IMR-90 (cell line): ENCODE measurements around the gene NXN. TPM values are rescaled to one million over a fixed set of nuclear protein-coding genes. Genes with fewer than 3 reads are reported as not detected.

ENCODE experiments used
- ATAC-seq: fragments of 200-7000 bp; cut with Tn5 transposase; 2 replicates; pipeline ENCODE4 v1.9.1; 2020; ENCODE audit warnings: low read depth, mild to moderate bottlenecking, moderate library complexity
- BruUV-seq: library from RNA; stranded (reverse); fragments of 400-500 nt; replicated peaks from 2 replicates; lab custom pipeline; 2021; lab: Mats Ljungman, UMichigan
- CTCF ChIA-PET: fragments of 300-600 bp; formaldehyde crosslinking; extraction: SDS; loops from one replicate; lab custom pipeline; 2021; ENCODE audit warnings: antibody characterized with exemption; lab: Yijun Ruan, JAX
- POLR2A ChIA-PET: fragments of 300-600 bp; sonication (Branson Sonifier 250); formaldehyde crosslinking; loops from one replicate; lab custom pipeline; 2022; ENCODE audit warnings: antibody characterized with exemption; ENCODE audit not compliant: unreplicated experiment; lab: Charles Lee
- DNase-seq: peaks from one replicate; pipeline ENCODE4 v3.0.0; 2013
- H2AFZ ChIP-seq: replicated peaks from 2 replicates; pipeline ENCODE3; 2013; ENCODE audit warnings: low read length, mild to moderate bottlenecking; ENCODE audit not compliant: poor library complexity
- H2AK5ac ChIP-seq: 2 replicates; pipeline ENCODE4 v1.6.1; 2013; ENCODE audit warnings: low read depth, low read length, inconsistent platforms
- H2AK9ac ChIP-seq: replicated peaks from 2 replicates; pipeline ENCODE3; 2013; ENCODE audit warnings: mild to moderate bottlenecking, low read depth, low read length, moderate library complexity; ENCODE audit not compliant: poor library complexity
- H2BK120ac ChIP-seq: 2 replicates; pipeline ENCODE4 v1.6.1; 2013; ENCODE audit warnings: low read depth, low read length, inconsistent platforms
- H2BK15ac ChIP-seq: 3 replicates; pipeline ENCODE4 v1.6.1; 2013; ENCODE audit warnings: low read depth, low read length, inconsistent platforms
- H2BK20ac ChIP-seq: 2 replicates; pipeline ENCODE4 v1.6.1; 2013; ENCODE audit warnings: low read depth, mild to moderate bottlenecking, inconsistent platforms, low read length, moderate library complexity
- H2BK5ac ChIP-seq: 2 replicates; pipeline ENCODE4 v1.6.1; 2013; ENCODE audit warnings: mild to moderate bottlenecking, low read depth, low read length, inconsistent platforms; ENCODE audit not compliant: poor library complexity, severe bottlenecking
- H3K14ac ChIP-seq: replicated peaks from 2 replicates; pipeline ENCODE4 v1.6.1; 2013; ENCODE audit warnings: low read depth, low read length, inconsistent platforms
- H3K18ac ChIP-seq: 2 replicates; pipeline ENCODE4 v1.6.1; 2013; ENCODE audit warnings: low read depth, low read length, control low read depth
- H3K23ac ChIP-seq: 2 replicates; pipeline ENCODE4 v1.6.1; 2013; ENCODE audit warnings: low read depth, low read length, inconsistent platforms
- H3K27ac ChIP-seq: 2 replicates; pipeline ENCODE4 v1.5.1; 2013; ENCODE audit warnings: mild to moderate bottlenecking, control low read depth, low read length; ENCODE audit not compliant: insufficient read depth
- H3K27me3 ChIP-seq: 2 replicates; pipeline ENCODE4 v1.6.1; 2013; ENCODE audit warnings: low read length; ENCODE audit not compliant: control insufficient read depth, insufficient read depth
- H3K36me3 ChIP-seq: 2 replicates; pipeline ENCODE4 v1.6.1; 2013; ENCODE audit warnings: low read length, mixed read lengths; ENCODE audit not compliant: control insufficient read depth, insufficient read depth
- H3K4ac ChIP-seq: 2 replicates; pipeline ENCODE4 v1.6.1; 2013; ENCODE audit warnings: low read depth, low read length, inconsistent platforms
- H3K4me1 ChIP-seq: 2 replicates; pipeline ENCODE4 v1.6.1; 2013; ENCODE audit warnings: low read length, mixed read lengths; ENCODE audit not compliant: control insufficient read depth, insufficient read depth
- H3K4me2 ChIP-seq: 2 replicates; pipeline ENCODE4 v1.6.1; 2013; ENCODE audit warnings: low read depth, mild to moderate bottlenecking, control low read depth, low read length, moderate library complexity
- H3K4me3 ChIP-seq: 2 replicates; pipeline ENCODE4 v1.5.1; 2013; ENCODE audit warnings: low read depth, mild to moderate bottlenecking, control low read depth, low read length, moderate library complexity; ENCODE audit not compliant: insufficient read depth
- H3K56ac ChIP-seq: 2 replicates; pipeline ENCODE4 v1.6.1; 2013; ENCODE audit warnings: low read length, inconsistent platforms; ENCODE audit not compliant: insufficient read depth; ENCODE audit errors: extremely low read depth
- H3K79me1 ChIP-seq, 2 experiments: 2 replicates each; pipeline ENCODE4 v1.6.1; 2013; ENCODE audit warnings: low read length in 2 of 2, inconsistent platforms in 1 of 2, low read depth in 1 of 2
- H3K9ac ChIP-seq: 2 replicates; pipeline ENCODE4 v1.6.1; 2013; ENCODE audit warnings: low read depth, low read length, control low read depth
- H3K9me1 ChIP-seq: 2 replicates; pipeline ENCODE4 v1.6.1; 2013; ENCODE audit warnings: low read length, inconsistent platforms; ENCODE audit not compliant: insufficient read depth
- H3K9me3 ChIP-seq: 2 replicates; pipeline ENCODE4 v1.6.1; 2013; ENCODE audit warnings: low read length; ENCODE audit not compliant: control insufficient read depth, insufficient read depth
- H4K20me1 ChIP-seq: 2 replicates; pipeline ENCODE4 v1.6.1; 2013; ENCODE audit warnings: low read length, inconsistent platforms; ENCODE audit not compliant: insufficient read depth
- H4K5ac ChIP-seq: 2 replicates; pipeline ENCODE4 v1.6.1; 2013; ENCODE audit warnings: mild to moderate bottlenecking, low read depth, low read length, control low read depth
- H4K8ac ChIP-seq, 2 experiments: 2 replicates each; pipeline ENCODE4 v1.6.1; 2013; ENCODE audit warnings: low read depth in 2 of 2, low read length in 2 of 2, control low read depth in 1 of 2, inconsistent platforms in 1 of 2
- H4K91ac ChIP-seq: 2 replicates; pipeline ENCODE4 v1.6.1; 2013; ENCODE audit warnings: low read depth, low read length, inconsistent platforms; ENCODE audit not compliant: insufficient read depth
- BHLHE40 ChIP-seq: fragments of 150-350 bp; IDR thresholded peaks from 2 replicates; pipeline ENCODE4 v1.6.1; 2016; ENCODE audit warnings: mild to moderate bottlenecking, low read depth, low read length
- CEBPB ChIP-seq: IDR thresholded peaks from 2 replicates; pipeline ENCODE4 v1.6.1; 2012; ENCODE audit warnings: low read depth, low read length, improper control_type of control experiment
- CHD1 ChIP-seq: IDR thresholded peaks from 2 replicates; pipeline ENCODE4 v1.6.1; 2012; ENCODE audit warnings: low read depth, low read length, improper control_type of control experiment
- ELK1 ChIP-seq: fragments of 150-350 bp; IDR thresholded peaks from 2 replicates; pipeline ENCODE4 v1.6.1; 2016; ENCODE audit warnings: low read depth, mild to moderate bottlenecking, low read length, moderate library complexity, borderline replicate concordance
- FOS ChIP-seq: fragments of 150-350 bp; IDR thresholded peaks from 2 replicates; pipeline ENCODE4 v1.6.1; 2016; ENCODE audit warnings: low read depth, low read length
- MAZ ChIP-seq: IDR thresholded peaks from 2 replicates; pipeline ENCODE4 v1.6.1; 2012; ENCODE audit warnings: low read depth, mild to moderate bottlenecking, low read length, improper control_type of control experiment, moderate library complexity, borderline replicate concordance
- MXI1 ChIP-seq: IDR thresholded peaks from 2 replicates; pipeline ENCODE4 v1.6.1; 2012; ENCODE audit warnings: low read depth, mild to moderate bottlenecking, low read length, moderate library complexity, borderline replicate concordance
- WGBS, 2 experiments: methylation state at CpG; one replicate each; pipeline versions ENCODE4 v1.1.5 to v1.1.7; 2013; ENCODE audit warnings: missing lambda C conversion rate in 2 of 2; ENCODE audit not compliant: insufficient read length in 1 of 2; ENCODE audit errors: extremely low coverage in 2 of 2; 5-methylcytosine and 5-hydroxymethylcytosine counted together
- dilution Hi-C: fragments of 300-500 bp; cut with HindIII; formaldehyde crosslinking; loops from one replicate; pipeline ENCODE4 v1.14.3; 2018; ENCODE audit warnings: low sequenced_read_pairs; ENCODE audit not compliant: unreplicated experiment
- in situ Hi-C: fragments of 300-500 bp; cut with MboI; formaldehyde crosslinking; loops from 3 replicates; pipeline ENCODE4 v1.14.3; 2019; ENCODE audit warnings: low sequenced_read_pairs, inconsistent platforms, mixed read lengths
- intact Hi-C: fragments of 100-400 bp; cut with micrococcal nuclease; formaldehyde crosslinking; loops from 2 replicates; pipeline ENCODE4 v1.10.0; 2022
- polyA plus RNA-seq, 3 experiments: library from polyadenylated mRNA; depleted of rRNA; stranded (reverse); fragments of >200 nt; gene quantifications; 2 replicates each; pipeline ENCODE4 v1.2.3, GENCODE V29; 2012; ENCODE audit warnings: low replicate concordance in 1 of 3
- total RNA-seq: library from RNA; depleted of rRNA; stranded (reverse); fragments of >200 nt; gene quantifications from 2 replicates; pipeline ENCODE4 v1.2.3, GENCODE V29; 2012

Gene NXN
- total and polyA plus RNA-seq, 2 of the 4 experiments (the other 2 are of a cell fraction), result 52.5 to 116 TPM

GRCh38 chr17:914561-914960 lies 65.0 kb downstream of the NXN start:
- H3K36me3 ChIP-seq, result peaks cover 11% of the 10 kb centered on the region
- H3K79me1 ChIP-seq, result peaks cover 43 to 50% of the 10 kb centered on the region in 2 experiments
- H4K8ac ChIP-seq, result no peak overlapping the region
- BruUV-seq, result no TSS peak
- peaks cover 5% of the 10 kb centered on the region; the same call in 1 of the 2 replicates for H3K4me1 ChIP-seq
- no peak overlapping the region for H4K5ac ChIP-seq
- no peak overlapping the region for H2BK15ac ChIP-seq
- CTCF ChIA-PET, result no interaction called here
- DNase-seq, result no peak
- H2BK120ac ChIP-seq, result no peak overlapping the region
- H3K27ac ChIP-seq, result no peak overlapping the region
- TF ChIP-seq CEBPB, result no peak
- no peak for TF ChIP-seq FOS
- no peak for TF ChIP-seq ELK1
- TF ChIP-seq MAZ, result no peak
- TF ChIP-seq BHLHE40, result no peak
- TF ChIP-seq MXI1, result no peak
- TF ChIP-seq CHD1, result no peak
- H3K18ac ChIP-seq, result no peak overlapping the region
- dilution Hi-C loops, result no loop called here
- H2AFZ ChIP-seq, result no peak overlapping the region
- peaks cover 53% of the 10 kb centered on the region for H4K20me1 ChIP-seq
- no peak for ATAC-seq
- H4K91ac ChIP-seq, result no peak overlapping the region
- intact Hi-C loops, result no loop called here
- H3K9ac ChIP-seq, result no peak overlapping the region
- no peak overlapping the region; the same call in 1 of the 2 replicates for H3K4ac ChIP-seq
- no peak overlapping the region for H3K23ac ChIP-seq
- in situ Hi-C loops, result no loop called here
- H2AK9ac ChIP-seq, result no peak overlapping the region
- POLR2A ChIA-PET, result no interaction called here
- no peaks in the 10 kb centered on the region for H3K27me3 ChIP-seq
- H3K14ac ChIP-seq, result no peak overlapping the region
- no peak overlapping the region for H2BK5ac ChIP-seq
- H3K4me3 ChIP-seq, result no peak overlapping the region
- H3K9me1 ChIP-seq, result peaks cover 6% of the 10 kb centered on the region
- no peak overlapping the region for H3K56ac ChIP-seq
- H3K4me2 ChIP-seq, result no peak overlapping the region
- 100% methylated on average over 6 of the region's 9 CpGs; no CpG with 5 or more reads in 1 of the 2 experiments for WGBS, 2 experiments
- no peak overlapping the region for H2BK20ac ChIP-seq
- H3K9me3 ChIP-seq, result no peaks in the 10 kb centered on the region
- H2AK5ac ChIP-seq, result 0 out of 2 replicates have a peak overlapping the region, but pooled peaks have one; percentile 15
